ENCODE data around the gene TIMM44.
"Not testable (repeated sequence)": the region's sequence is repeated elsewhere in the genome, so short reads cannot be mapped to it uniquely, and the experiment has no call there.

Gene TIMM44

GRCh38 chr19:7961082-7961481 lies 17.6 kb upstream of the TIMM44 start:
- not testable (repeated sequence) for H3K79me1 ChIP-seq (ENCODE audit: low read depth, low read length); H2BK120ac ChIP-seq (ENCODE audit: low read depth, low read length); H3K14ac ChIP-seq (ENCODE audit: low read length); H3K9ac ChIP-seq (ENCODE audit: low read depth, low read length, poor library complexity); H2BK12ac ChIP-seq (ENCODE audit: low read length); H4K91ac ChIP-seq (ENCODE audit: low read depth, low read length, poor library complexity); H2BK5ac ChIP-seq (ENCODE audit: low read length); H4K8ac ChIP-seq (ENCODE audit: low read depth, low read length); H2AFZ ChIP-seq (ENCODE audit: low read length); H3K27me3 ChIP-seq (ENCODE audit: control insufficient read depth in 3 of 3, insufficient read depth in 3 of 3, low read depth in 1 of 3, low read length in 3 of 3); H2BK15ac ChIP-seq (ENCODE audit: low read length); H3K9me3 ChIP-seq (replicated peaks in 1 of 2; ENCODE audit: control insufficient read depth in 2 of 2, insufficient read depth in 1 of 2, low read depth in 1 of 2, low read length in 2 of 2); DNase-seq (ENCODE audit: low spot score); H3K4me3 ChIP-seq (ENCODE audit: low read length in 2 of 2); H3K27ac ChIP-seq (replicated peaks; ENCODE audit: low read length); H2AK5ac ChIP-seq (ENCODE audit: low read depth, low read length); H3K23ac ChIP-seq (ENCODE audit: low read depth, low read length, poor library complexity); H3K4me1 ChIP-seq (ENCODE audit: control insufficient read depth in 2 of 2, insufficient read depth in 1 of 2, low read depth in 1 of 2, low read length in 2 of 2); H3K4ac ChIP-seq (ENCODE audit: low read length); H3K4me2 ChIP-seq (ENCODE audit: insufficient read depth, low read length, poor library complexity, severe bottlenecking); H3K18ac ChIP-seq (ENCODE audit: low read length)
- WGBS, 2 donors (ENCODE audit: extremely low coverage in 2 of 2, insufficient read length in 2 of 2, insufficient replicate concordance in 1 of 2), result no CpG with 5 or more reads among the region's 4 CpGs
- peaks cover 43 to 95% of the 10 kb centered on the region in 2 donors for H3K36me3 ChIP-seq (replicated peaks in 1 of 2; ENCODE audit: control insufficient read depth in 2 of 2, insufficient read depth in 2 of 2, low read length in 2 of 2)

- no CpG with 5 or more reads among the region's 6 CpGs for WGBS, 2 donors (ENCODE audit: extremely low coverage in 2 of 2, insufficient read length in 2 of 2, insufficient replicate concordance in 1 of 2)
Measured at GRCh38 chr19:7959211-7959610, 15.7 kb upstream of the TIMM44 start.

GRCh38 chr19:7955696-7956095 lies 12.2 kb upstream of the TIMM44 start:
- H2BK15ac ChIP-seq (ENCODE audit: low read length), result no peak overlapping the region
- no peak overlapping the region for H3K14ac ChIP-seq (ENCODE audit: low read length)
- no peak overlapping the region for H2BK5ac ChIP-seq (ENCODE audit: low read length)
- no peak overlapping the region for H2BK120ac ChIP-seq (ENCODE audit: low read depth, low read length)
- H3K36me3 ChIP-seq (replicated peaks in 1 of 2; ENCODE audit: control insufficient read depth in 2 of 2, insufficient read depth in 2 of 2, low read length in 2 of 2), result peaks cover 12 to 41% of the 10 kb centered on the region in 2 donors
- no peak overlapping the region for H3K4ac ChIP-seq (ENCODE audit: low read length)
- no peak for DNase-seq (ENCODE audit: low spot score)
- H3K27me3 ChIP-seq (ENCODE audit: control insufficient read depth in 3 of 3, insufficient read depth in 3 of 3, low read depth in 1 of 3, low read length in 3 of 3), result no peaks in the 10 kb centered on the region
- H3K4me3 ChIP-seq (ENCODE audit: low read length in 2 of 2), result no peak overlapping the region
- no peak overlapping the region for H2AFZ ChIP-seq (ENCODE audit: low read length)
- no peaks in the 10 kb centered on the region for H3K9me3 ChIP-seq (replicated peaks in 1 of 2; ENCODE audit: control insufficient read depth in 2 of 2, insufficient read depth in 1 of 2, low read depth in 1 of 2, low read length in 2 of 2)
- H2BK12ac ChIP-seq (ENCODE audit: low read length), result no peak overlapping the region
- H3K4me1 ChIP-seq (ENCODE audit: control insufficient read depth in 2 of 2, insufficient read depth in 1 of 2, low read depth in 1 of 2, low read length in 2 of 2), result peaks cover 0 to 2% of the 10 kb centered on the region in 2 donors
- no CpG with 5 or more reads among the region's 11 CpGs for WGBS, 2 donors (ENCODE audit: extremely low coverage in 2 of 2, insufficient read length in 2 of 2, insufficient replicate concordance in 1 of 2)
- no peak overlapping the region for H3K27ac ChIP-seq (replicated peaks; ENCODE audit: low read length)
- H2AK5ac ChIP-seq (ENCODE audit: low read depth, low read length), result no peak overlapping the region
- peak overlapping the region; percentile 45 for H3K18ac ChIP-seq (ENCODE audit: low read length)
- H4K91ac ChIP-seq (ENCODE audit: low read depth, low read length, poor library complexity), result no peak overlapping the region
- H3K79me1 ChIP-seq (ENCODE audit: low read depth, low read length), result peaks cover 3% of the 10 kb centered on the region
- no peak overlapping the region for H3K23ac ChIP-seq (ENCODE audit: low read depth, low read length, poor library complexity)
- H3K4me2 ChIP-seq (ENCODE audit: insufficient read depth, low read length, poor library complexity, severe bottlenecking), result no peak overlapping the region
- no peak overlapping the region for H4K8ac ChIP-seq (ENCODE audit: low read depth, low read length)
- no peak overlapping the region for H3K9ac ChIP-seq (ENCODE audit: low read depth, low read length, poor library complexity)

More at GRCh38 chr19:7959211-7959610, 15.7 kb upstream of the TIMM44 start:
- Histone ChIP-seq H3K79me1 (ENCODE audit: low read depth, low read length) (peaks cover 3% of the 10 kb centered on the region), H3K27me3 (ENCODE audit: control insufficient read depth in 3 of 3, insufficient read depth in 3 of 3, low read depth in 1 of 3, low read length in 3 of 3) (no peaks in the 10 kb centered on the region), H3K23ac (ENCODE audit: low read depth, low read length, poor library complexity) (no peak overlapping the region), H3K9me3 (replicated peaks in 1 of 2; ENCODE audit: control insufficient read depth in 2 of 2, insufficient read depth in 1 of 2, low read depth in 1 of 2, low read length in 2 of 2) (no peaks in the 10 kb centered on the region), H4K91ac (ENCODE audit: low read depth, low read length, poor library complexity) (no peak overlapping the region), H3K18ac (ENCODE audit: low read length) (no peak overlapping the region), H3K4me3 (ENCODE audit: low read length in 2 of 2) (no peak overlapping the region), H3K36me3 (replicated peaks in 1 of 2; ENCODE audit: control insufficient read depth in 2 of 2, insufficient read depth in 2 of 2, low read length in 2 of 2) (peaks cover 30 to 76% of the 10 kb centered on the region in 2 donors), H3K27ac (replicated peaks; ENCODE audit: low read length) (no peak overlapping the region), H2AK5ac (ENCODE audit: low read depth, low read length) (no peak overlapping the region), H3K4me1 (ENCODE audit: control insufficient read depth in 2 of 2, insufficient read depth in 1 of 2, low read depth in 1 of 2, low read length in 2 of 2) (no peaks in the 10 kb centered on the region), H3K4me2 (ENCODE audit: insufficient read depth, low read length, poor library complexity, severe bottlenecking) (no peak overlapping the region), H3K9ac (ENCODE audit: low read depth, low read length, poor library complexity) (no peak overlapping the region), H2BK5ac (ENCODE audit: low read length) (no peak overlapping the region), H2BK120ac (ENCODE audit: low read depth, low read length) (no peak overlapping the region), H2AFZ (ENCODE audit: low read length) (no peak overlapping the region), H3K4ac (ENCODE audit: low read length) (no peak overlapping the region), H2BK15ac (ENCODE audit: low read length) (no peak overlapping the region), H3K14ac (ENCODE audit: low read length) (no peak overlapping the region), H2BK12ac (ENCODE audit: low read length) (no peak overlapping the region), H4K8ac (ENCODE audit: low read depth, low read length) (no peak overlapping the region)
- DNase-seq (ENCODE audit: low spot score), result no peak

- no CpG with 5 or more reads among the region's 7 CpGs for WGBS, 2 donors (ENCODE audit: extremely low coverage in 2 of 2, insufficient read length in 2 of 2, insufficient replicate concordance in 1 of 2)
Measured at GRCh38 chr19:7953576-7953975, 10.1 kb upstream of the TIMM44 start.

More at GRCh38 chr19:7953576-7953975, 10.1 kb upstream of the TIMM44 start:
- no peak overlapping the region for H2BK5ac ChIP-seq (ENCODE audit: low read length)
- no peak overlapping the region for H4K91ac ChIP-seq (ENCODE audit: low read depth, low read length, poor library complexity)
- H2BK12ac ChIP-seq (ENCODE audit: low read length), result no peak overlapping the region
- H3K9ac ChIP-seq (ENCODE audit: low read depth, low read length, poor library complexity), result no peak overlapping the region
- no peaks in the 10 kb centered on the region for H3K27me3 ChIP-seq (ENCODE audit: control insufficient read depth in 3 of 3, insufficient read depth in 3 of 3, low read depth in 1 of 3, low read length in 3 of 3)
- H2AK5ac ChIP-seq (ENCODE audit: low read depth, low read length), result no peak overlapping the region
- H3K4me1 ChIP-seq (ENCODE audit: control insufficient read depth in 2 of 2, insufficient read depth in 1 of 2, low read depth in 1 of 2, low read length in 2 of 2), result peaks cover 0 to 2% of the 10 kb centered on the region in 2 donors
- no peaks in the 10 kb centered on the region for H3K79me1 ChIP-seq (ENCODE audit: low read depth, low read length)
- H2BK15ac ChIP-seq (ENCODE audit: low read length), result no peak overlapping the region
- H3K27ac ChIP-seq (replicated peaks; ENCODE audit: low read length), result no peak overlapping the region
- H3K18ac ChIP-seq (ENCODE audit: low read length), result no peak overlapping the region
- H3K23ac ChIP-seq (ENCODE audit: low read depth, low read length, poor library complexity), result no peak overlapping the region
- no peak overlapping the region for H3K4ac ChIP-seq (ENCODE audit: low read length)
- no peak overlapping the region for H4K8ac ChIP-seq (ENCODE audit: low read depth, low read length)
- H3K4me2 ChIP-seq (ENCODE audit: insufficient read depth, low read length, poor library complexity, severe bottlenecking), result no peak overlapping the region
- no peak overlapping the region for H2BK120ac ChIP-seq (ENCODE audit: low read depth, low read length)
- no peak overlapping the region for H2AFZ ChIP-seq (ENCODE audit: low read length)
- DNase-seq (ENCODE audit: low spot score), result no peak
- H3K36me3 ChIP-seq (replicated peaks in 1 of 2; ENCODE audit: control insufficient read depth in 2 of 2, insufficient read depth in 2 of 2, low read length in 2 of 2), result peaks cover 4 to 20% of the 10 kb centered on the region in 2 donors
- H3K14ac ChIP-seq (ENCODE audit: low read length), result no peak overlapping the region
- H3K9me3 ChIP-seq (replicated peaks in 1 of 2; ENCODE audit: control insufficient read depth in 2 of 2, insufficient read depth in 1 of 2, low read depth in 1 of 2, low read length in 2 of 2), result no peaks in the 10 kb centered on the region
- H3K4me3 ChIP-seq (ENCODE audit: low read length in 2 of 2), result no peak overlapping the region

Data from neuronal stem cell (in vitro differentiated cells).